ENCODE data around the gene FBXO42. TPM values are rescaled to one million over a fixed set of nuclear protein-coding genes. Genes with fewer than 3 reads are reported as not detected.

Gene FBXO42
- total RNA-seq (2014; rRNA removed; shearing (Covaris generic)) (18.1 and 20.7 TPM in 2 replicates), polyA plus RNA-seq (2016; fragmentation: Nextera tagmentation; extraction: Ambion mirVana) (5.2 and 6.0 TPM in 2 replicates)
- long read RNA-seq, full-length matches to known transcripts = 9 of 16 reads
- long read RNA-seq, partial matches to known transcripts = 3 of 16 reads
- long read RNA-seq, other reads (novel, unspliced or antisense) = 4 of 16 reads

- Histone ChIP-seq H2AFZ (peak within 1 kb of the TSS; percentile 94), H3K27me3 (ENCODE audit: insufficient read depth) (no peaks in the 10 kb centered on the region), H3K4me1 (ENCODE audit: insufficient read depth) (peaks cover 12% of the 10 kb centered on the region; the same call in 1 of the 2 replicates), H3K27ac (ENCODE audit: low read depth) (peak within 1 kb of the TSS; percentile 46; the same call in 1 of the 2 replicates), H3K79me2 (replicated peaks; ENCODE audit: insufficient read depth) (peaks cover 47% of the 10 kb centered on the region), H3K9me2 (ENCODE audit: insufficient read depth) (no peaks in the 10 kb centered on the region), H3K4me2 (peak within 1 kb of the TSS; percentile 98), H3K36me3 (ENCODE audit: insufficient read depth) (no peaks in the 10 kb centered on the region), H3K4me3 (peak within 1 kb of the TSS; percentile 92), H4K20me1 (replicated peaks; ENCODE audit: insufficient read depth) (peaks cover 31% of the 10 kb centered on the region), H3F3A (replicated peaks; ENCODE audit: low read depth) (peaks cover 3% of the 10 kb centered on the region; the same call in 1 of the 2 replicates)
- DNase-seq (ENCODE audit: low spot score) (peak; percentile 97), ATAC-seq (peak; percentile 94)
- peak within 1 kb of the TSS; percentile 87 for H3K27ac Mint-ChIP-seq
- H3K4me3 Mint-ChIP-seq = peak within 1 kb of the TSS; percentile 90
- H3K27me3 Mint-ChIP-seq (ENCODE audit: insufficient read depth, low read depth, poor library complexity) = no peaks in the 10 kb centered on the region
- no peaks in the 10 kb centered on the region for H3K36me3 Mint-ChIP-seq (ENCODE audit: low read depth)
- TF ChIP-seq ETS1 (IDR thresholded peaks at IDR 0.05) (no peak), EZH2 (IDR thresholded peaks at IDR 0.05; ENCODE audit: low read depth, unreplicated experiment) (no peak), EZH2phosphoT487 (IDR thresholded peaks at IDR 0.05; ENCODE audit: unreplicated experiment) (no peak), CREB1 (CRISPR knock-in tag; IDR thresholded peaks at IDR 0.05; ENCODE audit: low read depth) (peak; percentile 85), ZNF114 (CRISPR knock-in tag; IDR thresholded peaks at IDR 0.05) (no peak), JUNB (IDR thresholded peaks at IDR 0.05; ENCODE audit: unreplicated experiment) (no peak), STAT1 (IDR thresholded peaks at IDR 0.05; ENCODE audit: unreplicated experiment) (no peak), NANOG (IDR thresholded peaks at IDR 0.05; ENCODE audit: borderline replicate concordance) (no peak), POLR2AphosphoS5 (IDR thresholded peaks at IDR 0.05; ENCODE audit: low read depth) (peak; percentile 81), ZNF331 (CRISPR knock-in tag; IDR thresholded peaks at IDR 0.05; ENCODE audit: low read depth) (no peak), ZNF462 (CRISPR knock-in tag; IDR thresholded peaks at IDR 0.05) (no peak)
- TF ChIP-seq, protein P1, sequence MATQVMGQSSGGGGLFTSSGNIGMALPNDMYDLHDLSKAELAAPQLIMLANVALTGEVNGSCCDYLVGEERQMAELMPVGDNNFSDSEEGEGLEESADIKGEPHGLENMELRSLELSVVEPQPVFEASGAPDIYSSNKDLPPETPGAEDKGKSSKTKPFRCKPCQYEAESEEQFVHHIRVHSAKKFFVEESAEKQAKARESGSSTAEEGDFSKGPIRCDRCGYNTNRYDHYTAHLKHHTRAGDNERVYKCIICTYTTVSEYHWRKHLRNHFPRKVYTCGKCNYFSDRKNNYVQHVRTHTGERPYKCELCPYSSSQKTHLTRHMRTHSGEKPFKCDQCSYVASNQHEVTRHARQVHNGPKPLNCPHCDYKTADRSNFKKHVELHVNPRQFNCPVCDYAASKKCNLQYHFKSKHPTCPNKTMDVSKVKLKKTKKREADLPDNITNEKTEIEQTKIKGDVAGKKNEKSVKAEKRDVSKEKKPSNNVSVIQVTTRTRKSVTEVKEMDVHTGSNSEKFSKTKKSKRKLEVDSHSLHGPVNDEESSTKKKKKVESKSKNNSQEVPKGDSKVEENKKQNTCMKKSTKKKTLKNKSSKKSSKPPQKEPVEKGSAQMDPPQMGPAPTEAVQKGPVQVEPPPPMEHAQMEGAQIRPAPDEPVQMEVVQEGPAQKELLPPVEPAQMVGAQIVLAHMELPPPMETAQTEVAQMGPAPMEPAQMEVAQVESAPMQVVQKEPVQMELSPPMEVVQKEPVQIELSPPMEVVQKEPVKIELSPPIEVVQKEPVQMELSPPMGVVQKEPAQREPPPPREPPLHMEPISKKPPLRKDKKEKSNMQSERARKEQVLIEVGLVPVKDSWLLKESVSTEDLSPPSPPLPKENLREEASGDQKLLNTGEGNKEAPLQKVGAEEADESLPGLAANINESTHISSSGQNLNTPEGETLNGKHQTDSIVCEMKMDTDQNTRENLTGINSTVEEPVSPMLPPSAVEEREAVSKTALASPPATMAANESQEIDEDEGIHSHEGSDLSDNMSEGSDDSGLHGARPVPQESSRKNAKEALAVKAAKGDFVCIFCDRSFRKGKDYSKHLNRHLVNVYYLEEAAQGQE (IDR thresholded peaks at IDR 0.05; ENCODE audit: unreplicated experiment) = no peak
- TF ChIP-seq, protein P2, sequence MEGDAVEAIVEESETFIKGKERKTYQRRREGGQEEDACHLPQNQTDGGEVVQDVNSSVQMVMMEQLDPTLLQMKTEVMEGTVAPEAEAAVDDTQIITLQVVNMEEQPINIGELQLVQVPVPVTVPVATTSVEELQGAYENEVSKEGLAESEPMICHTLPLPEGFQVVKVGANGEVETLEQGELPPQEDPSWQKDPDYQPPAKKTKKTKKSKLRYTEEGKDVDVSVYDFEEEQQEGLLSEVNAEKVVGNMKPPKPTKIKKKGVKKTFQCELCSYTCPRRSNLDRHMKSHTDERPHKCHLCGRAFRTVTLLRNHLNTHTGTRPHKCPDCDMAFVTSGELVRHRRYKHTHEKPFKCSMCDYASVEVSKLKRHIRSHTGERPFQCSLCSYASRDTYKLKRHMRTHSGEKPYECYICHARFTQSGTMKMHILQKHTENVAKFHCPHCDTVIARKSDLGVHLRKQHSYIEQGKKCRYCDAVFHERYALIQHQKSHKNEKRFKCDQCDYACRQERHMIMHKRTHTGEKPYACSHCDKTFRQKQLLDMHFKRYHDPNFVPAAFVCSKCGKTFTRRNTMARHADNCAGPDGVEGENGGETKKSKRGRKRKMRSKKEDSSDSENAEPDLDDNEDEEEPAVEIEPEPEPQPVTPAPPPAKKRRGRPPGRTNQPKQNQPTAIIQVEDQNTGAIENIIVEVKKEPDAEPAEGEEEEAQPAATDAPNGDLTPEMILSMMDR (conservative IDR thresholded peaks at IDR 0.05; ENCODE audit: low read depth in 2 of 2) = peak; percentile 32 to 60; a peak in 3 of 4 replicates
- no peaks in the 10 kb centered on the region for H3K9me3 Mint-ChIP-seq
- H3K4me1 Mint-ChIP-seq = peaks cover 13% of the 10 kb centered on the region; the same call in 2 of the 3 replicates
Measured at GRCh38 chr1:16351994-16352841, at the start of gene FBXO42. TSS of gene FBXO42 (minus strand) at chr1:16352480. CDS start at chr1:16315418, 37,062 bp downstream.
